ENCODE results near the gene PDE2A. TPM values are rescaled to one million over a fixed set of nuclear protein-coding genes. Genes with fewer than 3 reads are reported as not detected.
A peak's percentile ranks its signal among the peaks of the same experiment; 100 is the strongest.

The PDE2A gene
- total RNA-seq, 1 experiment from 2014 or later, result 3.7 TPM

DNA sequence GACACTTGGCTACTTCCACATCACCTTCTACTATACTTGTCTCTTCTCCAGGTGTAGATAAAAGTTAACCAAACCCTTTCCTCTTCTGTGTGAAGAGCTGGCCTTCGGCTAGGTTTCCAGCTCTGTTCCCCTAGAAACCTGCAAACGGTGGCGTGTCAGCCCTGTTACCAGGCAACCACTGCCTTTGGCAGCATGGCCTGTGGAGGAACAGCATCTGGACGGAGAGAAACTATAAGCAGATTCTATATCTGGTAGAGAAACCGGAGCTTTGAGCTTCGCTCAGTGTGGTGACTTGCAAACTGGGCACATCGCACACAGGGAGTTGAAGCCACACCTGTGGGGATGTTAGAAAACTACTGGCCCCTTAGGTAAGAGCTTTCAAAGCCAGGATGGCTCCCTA, 42.1 kb upstream of the PDE2A start:
- no peaks in the 10 kb centered on the region for H3K9me3 Mint-ChIP-seq
- H3K36me3 Mint-ChIP-seq, result peaks cover under 1% of the 10 kb centered on the region; the same call in 1 of the 2 replicates
- DNase-seq (ENCODE audit: low spot score), result no peak
- H3K4me3 Mint-ChIP-seq, result no peak overlapping the region
- H3K27ac Mint-ChIP-seq, result peak overlapping the region; percentile 36; the same call in 1 of the 2 replicates
- peaks cover 5% of the 10 kb centered on the region for H3K4me1 Mint-ChIP-seq
- ChIA-PET POLR2A (interaction anchor here (0.8 to 0.9 kb wide), 3 partner anchors 29 to 63 kb away, joined by 3 to 5 read pairs (median 4); no protein-coding TSS in a partner anchor), CTCF (interaction anchor here (1.6 to 1.9 kb wide), 2 partner anchors 9 to 245 kb away, joined by 7 to 8 read pairs; no protein-coding TSS in a partner anchor)
- TF ChIP-seq SOX15 (CRISPR knock-in tag; IDR thresholded peaks at IDR 0.05) (no peak), ZNF396 (CRISPR knock-in tag; IDR thresholded peaks at IDR 0.05; ENCODE audit: borderline replicate concordance) (no peak), ZNF121 (CRISPR knock-in tag; IDR thresholded peaks at IDR 0.05) (no peak), RORB (CRISPR knock-in tag; IDR thresholded peaks at IDR 0.05) (no peak), KAT7 (CRISPR knock-in tag; IDR thresholded peaks at IDR 0.05; ENCODE audit: borderline replicate concordance) (no peak), MXD4 (CRISPR knock-in tag; IDR thresholded peaks at IDR 0.05; ENCODE audit: borderline replicate concordance) (no peak), ZNF671 (CRISPR knock-in tag; IDR thresholded peaks at IDR 0.05) (no peak), ESRRA (CRISPR knock-in tag; IDR thresholded peaks at IDR 0.05; ENCODE audit: borderline replicate concordance) (no peak), SP1 (CRISPR knock-in tag; conservative IDR thresholded peaks at IDR 0.05) (no peak), ZNF219 (CRISPR knock-in tag; IDR thresholded peaks at IDR 0.05; ENCODE audit: borderline replicate concordance) (no peak), ETV6 (CRISPR knock-in tag; IDR thresholded peaks at IDR 0.05) (no peak), SMAD4 (CRISPR knock-in tag; IDR thresholded peaks at IDR 0.05) (no peak), NR2C2 (CRISPR knock-in tag; IDR thresholded peaks at IDR 0.05) (no peak), OVOL2 (CRISPR knock-in tag; IDR thresholded peaks at IDR 0.05; ENCODE audit: borderline replicate concordance) (no peak)
- TF ChIP-seq, protein P1, sequence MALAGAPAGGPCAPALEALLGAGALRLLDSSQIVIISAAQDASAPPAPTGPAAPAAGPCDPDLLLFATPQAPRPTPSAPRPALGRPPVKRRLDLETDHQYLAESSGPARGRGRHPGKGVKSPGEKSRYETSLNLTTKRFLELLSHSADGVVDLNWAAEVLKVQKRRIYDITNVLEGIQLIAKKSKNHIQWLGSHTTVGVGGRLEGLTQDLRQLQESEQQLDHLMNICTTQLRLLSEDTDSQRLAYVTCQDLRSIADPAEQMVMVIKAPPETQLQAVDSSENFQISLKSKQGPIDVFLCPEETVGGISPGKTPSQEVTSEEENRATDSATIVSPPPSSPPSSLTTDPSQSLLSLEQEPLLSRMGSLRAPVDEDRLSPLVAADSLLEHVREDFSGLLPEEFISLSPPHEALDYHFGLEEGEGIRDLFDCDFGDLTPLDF (CRISPR knock-in tag; IDR thresholded peaks at IDR 0.05), result no peak
- TF ChIP-seq, protein P2, sequence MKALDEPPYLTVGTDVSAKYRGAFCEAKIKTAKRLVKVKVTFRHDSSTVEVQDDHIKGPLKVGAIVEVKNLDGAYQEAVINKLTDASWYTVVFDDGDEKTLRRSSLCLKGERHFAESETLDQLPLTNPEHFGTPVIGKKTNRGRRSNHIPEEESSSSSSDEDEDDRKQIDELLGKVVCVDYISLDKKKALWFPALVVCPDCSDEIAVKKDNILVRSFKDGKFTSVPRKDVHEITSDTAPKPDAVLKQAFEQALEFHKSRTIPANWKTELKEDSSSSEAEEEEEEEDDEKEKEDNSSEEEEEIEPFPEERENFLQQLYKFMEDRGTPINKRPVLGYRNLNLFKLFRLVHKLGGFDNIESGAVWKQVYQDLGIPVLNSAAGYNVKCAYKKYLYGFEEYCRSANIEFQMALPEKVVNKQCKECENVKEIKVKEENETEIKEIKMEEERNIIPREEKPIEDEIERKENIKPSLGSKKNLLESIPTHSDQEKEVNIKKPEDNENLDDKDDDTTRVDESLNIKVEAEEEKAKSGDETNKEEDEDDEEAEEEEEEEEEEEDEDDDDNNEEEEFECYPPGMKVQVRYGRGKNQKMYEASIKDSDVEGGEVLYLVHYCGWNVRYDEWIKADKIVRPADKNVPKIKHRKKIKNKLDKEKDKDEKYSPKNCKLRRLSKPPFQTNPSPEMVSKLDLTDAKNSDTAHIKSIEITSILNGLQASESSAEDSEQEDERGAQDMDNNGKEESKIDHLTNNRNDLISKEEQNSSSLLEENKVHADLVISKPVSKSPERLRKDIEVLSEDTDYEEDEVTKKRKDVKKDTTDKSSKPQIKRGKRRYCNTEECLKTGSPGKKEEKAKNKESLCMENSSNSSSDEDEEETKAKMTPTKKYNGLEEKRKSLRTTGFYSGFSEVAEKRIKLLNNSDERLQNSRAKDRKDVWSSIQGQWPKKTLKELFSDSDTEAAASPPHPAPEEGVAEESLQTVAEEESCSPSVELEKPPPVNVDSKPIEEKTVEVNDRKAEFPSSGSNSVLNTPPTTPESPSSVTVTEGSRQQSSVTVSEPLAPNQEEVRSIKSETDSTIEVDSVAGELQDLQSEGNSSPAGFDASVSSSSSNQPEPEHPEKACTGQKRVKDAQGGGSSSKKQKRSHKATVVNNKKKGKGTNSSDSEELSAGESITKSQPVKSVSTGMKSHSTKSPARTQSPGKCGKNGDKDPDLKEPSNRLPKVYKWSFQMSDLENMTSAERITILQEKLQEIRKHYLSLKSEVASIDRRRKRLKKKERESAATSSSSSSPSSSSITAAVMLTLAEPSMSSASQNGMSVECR (CRISPR knock-in tag; IDR thresholded peaks at IDR 0.05; ENCODE audit: borderline replicate concordance), result no peak
- TF ChIP-seq, protein P3, sequence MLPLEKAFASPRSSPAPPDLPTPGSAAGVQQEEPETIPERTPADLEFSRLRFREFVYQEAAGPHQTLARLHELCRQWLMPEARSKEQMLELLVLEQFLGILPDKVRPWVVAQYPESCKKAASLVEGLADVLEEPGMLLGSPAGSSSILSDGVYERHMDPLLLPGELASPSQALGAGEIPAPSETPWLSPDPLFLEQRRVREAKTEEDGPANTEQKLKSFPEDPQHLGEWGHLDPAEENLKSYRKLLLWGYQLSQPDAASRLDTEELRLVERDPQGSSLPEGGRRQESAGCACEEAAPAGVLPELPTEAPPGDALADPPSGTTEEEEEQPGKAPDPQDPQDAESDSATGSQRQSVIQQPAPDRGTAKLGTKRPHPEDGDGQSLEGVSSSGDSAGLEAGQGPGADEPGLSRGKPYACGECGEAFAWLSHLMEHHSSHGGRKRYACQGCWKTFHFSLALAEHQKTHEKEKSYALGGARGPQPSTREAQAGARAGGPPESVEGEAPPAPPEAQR (CRISPR knock-in tag; IDR thresholded peaks at IDR 0.05), result no peak
- TF ChIP-seq, protein P4, sequence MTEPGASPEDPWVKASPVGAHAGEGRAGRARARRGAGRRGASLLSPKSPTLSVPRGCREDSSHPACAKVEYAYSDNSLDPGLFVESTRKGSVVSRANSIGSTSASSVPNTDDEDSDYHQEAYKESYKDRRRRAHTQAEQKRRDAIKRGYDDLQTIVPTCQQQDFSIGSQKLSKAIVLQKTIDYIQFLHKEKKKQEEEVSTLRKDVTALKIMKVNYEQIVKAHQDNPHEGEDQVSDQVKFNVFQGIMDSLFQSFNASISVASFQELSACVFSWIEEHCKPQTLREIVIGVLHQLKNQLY (CRISPR knock-in tag; IDR thresholded peaks at IDR 0.05), result no peak
- TF ChIP-seq, protein P5, sequence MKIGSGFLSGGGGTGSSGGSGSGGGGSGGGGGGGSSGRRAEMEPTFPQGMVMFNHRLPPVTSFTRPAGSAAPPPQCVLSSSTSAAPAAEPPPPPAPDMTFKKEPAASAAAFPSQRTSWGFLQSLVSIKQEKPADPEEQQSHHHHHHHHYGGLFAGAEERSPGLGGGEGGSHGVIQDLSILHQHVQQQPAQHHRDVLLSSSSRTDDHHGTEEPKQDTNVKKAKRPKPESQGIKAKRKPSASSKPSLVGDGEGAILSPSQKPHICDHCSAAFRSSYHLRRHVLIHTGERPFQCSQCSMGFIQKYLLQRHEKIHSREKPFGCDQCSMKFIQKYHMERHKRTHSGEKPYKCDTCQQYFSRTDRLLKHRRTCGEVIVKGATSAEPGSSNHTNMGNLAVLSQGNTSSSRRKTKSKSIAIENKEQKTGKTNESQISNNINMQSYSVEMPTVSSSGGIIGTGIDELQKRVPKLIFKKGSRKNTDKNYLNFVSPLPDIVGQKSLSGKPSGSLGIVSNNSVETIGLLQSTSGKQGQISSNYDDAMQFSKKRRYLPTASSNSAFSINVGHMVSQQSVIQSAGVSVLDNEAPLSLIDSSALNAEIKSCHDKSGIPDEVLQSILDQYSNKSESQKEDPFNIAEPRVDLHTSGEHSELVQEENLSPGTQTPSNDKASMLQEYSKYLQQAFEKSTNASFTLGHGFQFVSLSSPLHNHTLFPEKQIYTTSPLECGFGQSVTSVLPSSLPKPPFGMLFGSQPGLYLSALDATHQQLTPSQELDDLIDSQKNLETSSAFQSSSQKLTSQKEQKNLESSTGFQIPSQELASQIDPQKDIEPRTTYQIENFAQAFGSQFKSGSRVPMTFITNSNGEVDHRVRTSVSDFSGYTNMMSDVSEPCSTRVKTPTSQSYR (CRISPR knock-in tag; IDR thresholded peaks at IDR 0.05), result no peak
- TF ChIP-seq, protein P6, sequence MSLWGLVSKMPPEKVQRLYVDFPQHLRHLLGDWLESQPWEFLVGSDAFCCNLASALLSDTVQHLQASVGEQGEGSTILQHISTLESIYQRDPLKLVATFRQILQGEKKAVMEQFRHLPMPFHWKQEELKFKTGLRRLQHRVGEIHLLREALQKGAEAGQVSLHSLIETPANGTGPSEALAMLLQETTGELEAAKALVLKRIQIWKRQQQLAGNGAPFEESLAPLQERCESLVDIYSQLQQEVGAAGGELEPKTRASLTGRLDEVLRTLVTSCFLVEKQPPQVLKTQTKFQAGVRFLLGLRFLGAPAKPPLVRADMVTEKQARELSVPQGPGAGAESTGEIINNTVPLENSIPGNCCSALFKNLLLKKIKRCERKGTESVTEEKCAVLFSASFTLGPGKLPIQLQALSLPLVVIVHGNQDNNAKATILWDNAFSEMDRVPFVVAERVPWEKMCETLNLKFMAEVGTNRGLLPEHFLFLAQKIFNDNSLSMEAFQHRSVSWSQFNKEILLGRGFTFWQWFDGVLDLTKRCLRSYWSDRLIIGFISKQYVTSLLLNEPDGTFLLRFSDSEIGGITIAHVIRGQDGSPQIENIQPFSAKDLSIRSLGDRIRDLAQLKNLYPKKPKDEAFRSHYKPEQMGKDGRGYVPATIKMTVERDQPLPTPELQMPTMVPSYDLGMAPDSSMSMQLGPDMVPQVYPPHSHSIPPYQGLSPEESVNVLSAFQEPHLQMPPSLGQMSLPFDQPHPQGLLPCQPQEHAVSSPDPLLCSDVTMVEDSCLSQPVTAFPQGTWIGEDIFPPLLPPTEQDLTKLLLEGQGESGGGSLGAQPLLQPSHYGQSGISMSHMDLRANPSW (CRISPR knock-in tag; conservative IDR thresholded peaks at IDR 0.05; ENCODE audit: low read depth), result no peak
- H3K27me3 Mint-ChIP-seq (ENCODE audit: low read depth), result no peaks in the 10 kb centered on the region
- ATAC-seq, result no peak

Measured in WTC11 (cell line).